OCI-LY7 (cell line): ENCODE data around the gene RRM1. TPM values are rescaled to one million over a fixed set of nuclear protein-coding genes. Genes with fewer than 3 reads are reported as not detected.

Experiments
- BruUV-seq: library from RNA; stranded (reverse); fragments of 400-500 nt; replicated peaks from 2 replicates; lab custom pipeline; 2021; lab: Mats Ljungman, UMichigan
- CTCF ChIA-PET: fragments of 300-600 bp; sonication (Branson Sonifier 250); formaldehyde crosslinking; loops from one replicate; lab custom pipeline; 2022; ENCODE audit warnings: antibody characterized with exemption; ENCODE audit not compliant: unreplicated experiment; lab: Charles Lee
- POLR2A ChIA-PET: fragments of 300-600 bp; sonication (Branson Sonifier 250); formaldehyde crosslinking; loops from one replicate; lab custom pipeline; 2022; ENCODE audit warnings: antibody characterized with exemption; lab: Charles Lee
- DNase-seq: peaks from one replicate; pipeline ENCODE4 v3.0.0-alpha.2; 2015; ENCODE audit warnings: low spot score
- H2AFZ ChIP-seq: fragments of 200-600 bp; sonication (generic), shearing (Covaris generic); 2 replicates; pipeline ENCODE4 v1.6.1; 2014; ENCODE audit warnings: mild to moderate bottlenecking, antibody characterized with exemption, low read length, moderate library complexity
- H3K27ac ChIP-seq: fragments of 200-600 bp; sonication (generic); 2 replicates; pipeline ENCODE4 v1.5.1; 2014; ENCODE audit warnings: mixed run types, low read depth, mild to moderate bottlenecking, moderate library complexity, low read length, inconsistent platforms; ENCODE audit not compliant: poor library complexity, severe bottlenecking
- H3K36me3 ChIP-seq: fragments of 200-600 bp; sonication (generic); 2 replicates; pipeline ENCODE4 v1.6.1; 2014; ENCODE audit warnings: mild to moderate bottlenecking, antibody characterized with exemption, low read length, moderate library complexity, mixed read lengths; ENCODE audit not compliant: insufficient read depth
- H3K4me1 ChIP-seq: fragments of 200-600 bp; sonication (generic); 2 replicates; pipeline ENCODE4 v1.5.1; 2014; ENCODE audit warnings: mild to moderate bottlenecking, low read length; ENCODE audit not compliant: insufficient read depth, poor library complexity, severe bottlenecking
- H3K4me2 ChIP-seq: fragments of 200-600 bp; sonication (generic); 2 replicates; pipeline ENCODE4 v1.6.1; 2014; ENCODE audit warnings: mild to moderate bottlenecking, low read length
- H3K4me3 ChIP-seq: fragments of 200-600 bp; sonication (generic); 2 replicates; pipeline ENCODE4 v1.5.1; 2014; ENCODE audit warnings: mild to moderate bottlenecking, low read depth, low read length; ENCODE audit not compliant: poor library complexity, severe bottlenecking
- H3K79me2 ChIP-seq: fragments of 200-600 bp; sonication (generic); 2 replicates; pipeline ENCODE4 v1.6.1; 2016; ENCODE audit warnings: low read depth, mild to moderate bottlenecking, low read length, moderate library complexity, mixed read lengths; ENCODE audit not compliant: insufficient read depth
- H3K9me2 ChIP-seq: fragments of 200-600 bp; sonication (generic); 2 replicates; pipeline ENCODE4 v1.6.1; 2016; ENCODE audit warnings: mild to moderate bottlenecking, low read length, mixed read lengths; ENCODE audit not compliant: insufficient read depth
- H3K9me3 ChIP-seq: fragments of 200-600 bp; sonication (generic); 2 replicates; pipeline ENCODE4 v1.6.1; 2014; ENCODE audit warnings: mild to moderate bottlenecking, mixed run types, low read length, mixed read lengths
- H4K20me1 ChIP-seq: fragments of 200-600 bp; sonication (generic); 2 replicates; pipeline ENCODE4 v1.6.1; 2014; ENCODE audit warnings: mild to moderate bottlenecking, antibody characterized with exemption, low read length, moderate library complexity, mixed read lengths; ENCODE audit not compliant: insufficient read depth
- EZH2phosphoT487 ChIP-seq: fragments of 200-600 bp; sonication (generic); IDR thresholded peaks from 2 replicates; pipeline ENCODE4 v1.6.1; 2018; ENCODE audit warnings: low read depth, borderline replicate concordance, mild to moderate bottlenecking, mixed run types, antibody characterized with exemption, low read length, moderate library complexity, mixed read lengths
- intact Hi-C: fragments of 100-400 bp; cut with micrococcal nuclease; formaldehyde crosslinking; loops from one replicate; pipeline ENCODE4 v1.10.0; 2022; ENCODE audit not compliant: unreplicated experiment
- total RNA-seq, 2 experiments: library from RNA; depleted of rRNA in 1 of 2; stranded (reverse); fragments of >200 nt in 1 of 2; shearing (Covaris generic) in 1 of 2; gene quantifications; 2 replicates each; pipeline ENCODE4 v1.2.3, GENCODE V29; 2014 to 2022
- TF ChIP-seq, protein P1 (sequence below): fragments of 200-600 bp; sonication (generic); conservative IDR thresholded peaks from 2 replicates; pipeline ENCODE4 v1.5.1; 2014; ENCODE audit warnings: mild to moderate bottlenecking, antibody characterized with exemption, low read length, moderate library complexity, mixed read lengths

The RRM1 gene
- total RNA-seq, 2 experiments from 2014 or later = 123 to 162 TPM

DNA sequence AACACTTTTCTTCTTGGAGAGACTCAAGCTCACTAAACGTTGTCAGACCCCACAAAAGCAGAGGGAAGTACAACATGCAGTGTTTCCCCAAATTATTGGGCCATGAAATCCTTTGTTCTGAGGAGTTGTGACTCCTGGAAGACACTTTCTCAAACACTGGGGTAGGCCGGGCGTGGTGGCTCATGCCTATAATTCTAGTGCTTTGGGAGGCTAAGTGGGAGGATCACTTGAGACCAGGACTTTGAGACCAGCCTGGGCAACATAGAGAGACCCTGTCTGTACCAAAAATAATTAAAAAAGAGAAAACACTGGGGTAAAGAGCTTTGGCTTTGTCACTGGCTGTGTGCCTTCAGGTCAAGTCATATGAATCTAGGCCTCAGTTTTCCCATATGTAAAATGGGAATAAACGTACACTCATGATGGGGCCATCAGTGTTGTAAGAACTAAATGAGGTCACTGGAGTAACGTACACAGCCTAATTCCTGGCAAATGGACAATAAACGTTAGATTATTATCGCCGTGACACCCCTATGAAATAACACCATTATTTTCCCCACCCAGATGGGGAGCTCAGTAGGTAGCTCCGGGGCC is 92.0 kb downstream of the RRM1 start:
- CTCF ChIA-PET = interaction anchor here (1.4 kb wide), 1 partner anchor 353 kb away, joined by 6 read pairs; no protein-coding TSS in a partner anchor
- BruUV-seq = no TSS peak
- Histone ChIP-seq H3K9me3 (no peaks in the 10 kb centered on the region), H2AFZ (peak overlapping the region; percentile 94; the same call in 1 of the 2 replicates), H3K4me2 (peak overlapping the region; percentile 68), H3K4me3 (peak overlapping the region; percentile 66), H3K9me2 (no peaks in the 10 kb centered on the region), H3K79me2 (no peaks in the 10 kb centered on the region), H3K27ac (no peak overlapping the region), H3K4me1 (no peaks in the 10 kb centered on the region), H3K36me3 (no peaks in the 10 kb centered on the region), H4K20me1 (no peaks in the 10 kb centered on the region)
- no peak for DNase-seq
- POLR2A ChIA-PET = interaction anchor here (0.7 to 1.0 kb wide), 2 partner anchors 28 to 310 kb away, joined by 3 to 4 read pairs; no protein-coding TSS in a partner anchor
- intact Hi-C loops = loop anchor here (1.0 to 5.0 kb wide), 6 partner anchors 207 to 818 kb away; partner anchors contain the start of gene TRIM21
- TF ChIP-seq, protein P1, sequence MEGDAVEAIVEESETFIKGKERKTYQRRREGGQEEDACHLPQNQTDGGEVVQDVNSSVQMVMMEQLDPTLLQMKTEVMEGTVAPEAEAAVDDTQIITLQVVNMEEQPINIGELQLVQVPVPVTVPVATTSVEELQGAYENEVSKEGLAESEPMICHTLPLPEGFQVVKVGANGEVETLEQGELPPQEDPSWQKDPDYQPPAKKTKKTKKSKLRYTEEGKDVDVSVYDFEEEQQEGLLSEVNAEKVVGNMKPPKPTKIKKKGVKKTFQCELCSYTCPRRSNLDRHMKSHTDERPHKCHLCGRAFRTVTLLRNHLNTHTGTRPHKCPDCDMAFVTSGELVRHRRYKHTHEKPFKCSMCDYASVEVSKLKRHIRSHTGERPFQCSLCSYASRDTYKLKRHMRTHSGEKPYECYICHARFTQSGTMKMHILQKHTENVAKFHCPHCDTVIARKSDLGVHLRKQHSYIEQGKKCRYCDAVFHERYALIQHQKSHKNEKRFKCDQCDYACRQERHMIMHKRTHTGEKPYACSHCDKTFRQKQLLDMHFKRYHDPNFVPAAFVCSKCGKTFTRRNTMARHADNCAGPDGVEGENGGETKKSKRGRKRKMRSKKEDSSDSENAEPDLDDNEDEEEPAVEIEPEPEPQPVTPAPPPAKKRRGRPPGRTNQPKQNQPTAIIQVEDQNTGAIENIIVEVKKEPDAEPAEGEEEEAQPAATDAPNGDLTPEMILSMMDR = no peak
- TF ChIP-seq EZH2phosphoT487 = no peak

DNA sequence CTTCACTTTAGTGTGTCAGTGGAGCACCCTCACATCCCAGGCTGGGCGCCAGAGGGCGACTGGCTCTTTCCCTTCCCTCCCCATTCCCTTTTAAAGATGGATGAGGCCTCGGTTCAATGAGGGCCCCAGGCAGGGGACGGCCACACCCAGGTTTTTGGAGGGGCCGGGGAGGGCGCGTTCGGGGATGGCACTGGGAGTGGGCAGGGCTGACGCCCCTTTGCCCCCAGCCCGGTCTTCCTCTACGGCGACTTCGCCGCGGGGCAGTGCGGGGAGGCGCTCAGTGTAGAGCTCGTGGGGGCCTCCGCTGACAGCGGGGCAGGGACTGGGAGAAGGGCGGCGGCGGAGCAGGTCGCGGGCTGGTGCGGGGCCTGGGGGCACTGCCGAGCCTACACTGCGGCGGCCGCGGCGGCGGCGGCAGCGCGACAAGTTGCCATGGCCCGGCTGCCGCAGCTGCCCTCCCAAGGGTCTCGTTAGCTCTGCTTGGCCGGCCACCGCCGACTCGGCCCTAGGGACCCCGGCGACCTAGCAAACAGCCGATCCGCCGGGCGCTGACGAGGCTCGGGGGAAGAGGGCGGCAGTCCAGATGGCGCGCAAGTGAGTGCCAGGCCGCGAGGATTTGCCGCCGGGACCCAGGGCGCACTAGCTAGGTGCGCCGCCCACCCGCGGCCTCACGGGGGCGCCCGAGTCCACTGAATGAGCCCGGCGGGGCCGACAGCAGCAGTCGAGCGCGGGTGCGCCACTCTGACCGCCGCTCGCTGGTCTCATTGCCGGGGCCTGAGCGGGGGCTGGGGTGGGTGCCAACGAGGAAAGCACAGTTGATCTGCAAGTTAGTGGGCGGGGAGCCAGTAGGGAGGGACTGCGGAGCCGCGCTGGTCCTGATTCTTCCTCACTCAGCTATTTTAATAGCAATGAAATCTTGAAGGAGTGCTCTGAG is 92.7 kb downstream of the RRM1 start:
- Histone ChIP-seq H3K9me3 (no peaks in the 10 kb centered on the region), H2AFZ (peak overlapping the region; percentile 94), H3K36me3 (no peaks in the 10 kb centered on the region), H3K9me2 (no peaks in the 10 kb centered on the region), H3K79me2 (no peaks in the 10 kb centered on the region), H3K4me2 (peak overlapping the region; percentile 68), H3K4me1 (no peaks in the 10 kb centered on the region), H4K20me1 (no peaks in the 10 kb centered on the region), H3K27ac (no peak overlapping the region), H3K4me3 (peak overlapping the region; percentile 66)
- POLR2A ChIA-PET = interaction anchor here (0.7 kb wide), 1 partner anchor 27 kb away, joined by 3 read pairs; no protein-coding TSS in a partner anchor
- no TSS peak for BruUV-seq
- intact Hi-C loops = loop anchor here (1.0 to 5.0 kb wide), 6 partner anchors 206 to 817 kb away; partner anchors contain the start of gene TRIM21
- DNase-seq = peak; percentile 81
- CTCF ChIA-PET = interaction anchor here (1.0 to 1.4 kb wide), 3 partner anchors 206 to 451 kb away, joined by 3 to 6 read pairs (median 5); partner anchors contain the start of gene TRIM21
- TF ChIP-seq, protein P1 = peak; percentile 80
- TF ChIP-seq EZH2phosphoT487 = no peak

Other genes with a start within 250 kb of the RRM1 start
- 20.9 and 21.0 TPM in 2 replicates for gene STIM1, start 239.1 kb upstream of the RRM1 start, total RNA-seq (2014; rRNA removed; shearing (Covaris generic))
- gene STIM1, start 239.1 kb upstream of the RRM1 start, total RNA-seq (2022) = 49.1 and 55.4 TPM in 2 replicates